Measurements from ENCODE around the gene HEBP1. TPM values are rescaled to one million over a fixed set of nuclear protein-coding genes. Genes with fewer than 3 reads are reported as not detected.

HEBP1 gene
- total and polyA plus RNA-seq, 4 donors = 27.7 to 70.0 (median 50.3) TPM

DNA sequence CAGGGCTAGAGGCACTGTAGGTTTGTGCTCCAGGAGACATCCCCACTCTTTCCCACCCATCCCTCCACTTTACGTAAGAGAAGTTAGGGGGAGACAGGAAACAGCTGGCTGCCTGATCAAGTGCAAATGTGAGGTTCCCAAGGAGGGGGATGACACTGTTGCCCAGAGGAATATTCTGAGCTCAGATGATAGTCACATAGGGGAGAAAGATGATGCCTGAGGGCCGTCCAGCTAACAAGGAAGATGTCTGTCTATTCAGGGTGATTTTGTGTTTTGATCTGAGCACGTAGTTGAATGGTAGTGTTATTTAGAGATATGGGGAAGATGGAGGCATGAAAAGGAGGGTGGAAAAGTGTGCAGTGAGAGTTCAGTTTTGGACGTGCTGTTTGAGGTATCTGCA, 34.2 kb downstream of the HEBP1 start:
- no peak for DNase-seq (ENCODE audit: low spot score)
- no peaks in the 10 kb centered on the region for H3K9me3 ChIP-seq (ENCODE audit: control insufficient read depth in 4 of 4, low read length in 3 of 4)
- no peak overlapping the region for H3K4me3 ChIP-seq (ENCODE audit: low read depth in 1 of 3, low read length in 3 of 3)
- peaks cover 0 to 17% (median 11%) of the 10 kb centered on the region in 4 donors for H3K36me3 ChIP-seq (ENCODE audit: control insufficient read depth in 4 of 4, insufficient read depth in 3 of 4, low read depth in 1 of 4, low read length in 3 of 4)
- H3K4me1 ChIP-seq (ENCODE audit: control insufficient read depth in 4 of 4, insufficient read depth in 4 of 4, low read length in 3 of 4) = no peaks in the 10 kb centered on the region
- no peak overlapping the region for H3K9ac ChIP-seq (ENCODE audit: low read depth in 1 of 2, low read length in 2 of 2)
- WGBS = 90% methylated on average over 4 of the region's 4 CpGs
- no peak overlapping the region for H3K27ac ChIP-seq (ENCODE audit: low read depth in 1 of 2, low read length in 2 of 2)
- H3K27me3 ChIP-seq (ENCODE audit: control insufficient read depth in 4 of 4, insufficient read depth in 4 of 4, low read length in 3 of 4) = no peaks in the 10 kb centered on the region
- TF ChIP-seq GABPA (IDR thresholded peaks at IDR 0.05 in 1 of 2, conservative IDR thresholded peaks at IDR 0.05 in 1 of 2) (no peak), HNF4A (conservative IDR thresholded peaks at IDR 0.05) (no peak), FOXA2 (IDR thresholded peaks at IDR 0.05) (no peak), TAF1 (conservative IDR thresholded peaks at IDR 0.05) (no peak), HNF4G (IDR thresholded peaks at IDR 0.05) (no peak)
- TF ChIP-seq, protein P1, sequence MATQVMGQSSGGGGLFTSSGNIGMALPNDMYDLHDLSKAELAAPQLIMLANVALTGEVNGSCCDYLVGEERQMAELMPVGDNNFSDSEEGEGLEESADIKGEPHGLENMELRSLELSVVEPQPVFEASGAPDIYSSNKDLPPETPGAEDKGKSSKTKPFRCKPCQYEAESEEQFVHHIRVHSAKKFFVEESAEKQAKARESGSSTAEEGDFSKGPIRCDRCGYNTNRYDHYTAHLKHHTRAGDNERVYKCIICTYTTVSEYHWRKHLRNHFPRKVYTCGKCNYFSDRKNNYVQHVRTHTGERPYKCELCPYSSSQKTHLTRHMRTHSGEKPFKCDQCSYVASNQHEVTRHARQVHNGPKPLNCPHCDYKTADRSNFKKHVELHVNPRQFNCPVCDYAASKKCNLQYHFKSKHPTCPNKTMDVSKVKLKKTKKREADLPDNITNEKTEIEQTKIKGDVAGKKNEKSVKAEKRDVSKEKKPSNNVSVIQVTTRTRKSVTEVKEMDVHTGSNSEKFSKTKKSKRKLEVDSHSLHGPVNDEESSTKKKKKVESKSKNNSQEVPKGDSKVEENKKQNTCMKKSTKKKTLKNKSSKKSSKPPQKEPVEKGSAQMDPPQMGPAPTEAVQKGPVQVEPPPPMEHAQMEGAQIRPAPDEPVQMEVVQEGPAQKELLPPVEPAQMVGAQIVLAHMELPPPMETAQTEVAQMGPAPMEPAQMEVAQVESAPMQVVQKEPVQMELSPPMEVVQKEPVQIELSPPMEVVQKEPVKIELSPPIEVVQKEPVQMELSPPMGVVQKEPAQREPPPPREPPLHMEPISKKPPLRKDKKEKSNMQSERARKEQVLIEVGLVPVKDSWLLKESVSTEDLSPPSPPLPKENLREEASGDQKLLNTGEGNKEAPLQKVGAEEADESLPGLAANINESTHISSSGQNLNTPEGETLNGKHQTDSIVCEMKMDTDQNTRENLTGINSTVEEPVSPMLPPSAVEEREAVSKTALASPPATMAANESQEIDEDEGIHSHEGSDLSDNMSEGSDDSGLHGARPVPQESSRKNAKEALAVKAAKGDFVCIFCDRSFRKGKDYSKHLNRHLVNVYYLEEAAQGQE (IDR thresholded peaks at IDR 0.05) = no peak

DNA sequence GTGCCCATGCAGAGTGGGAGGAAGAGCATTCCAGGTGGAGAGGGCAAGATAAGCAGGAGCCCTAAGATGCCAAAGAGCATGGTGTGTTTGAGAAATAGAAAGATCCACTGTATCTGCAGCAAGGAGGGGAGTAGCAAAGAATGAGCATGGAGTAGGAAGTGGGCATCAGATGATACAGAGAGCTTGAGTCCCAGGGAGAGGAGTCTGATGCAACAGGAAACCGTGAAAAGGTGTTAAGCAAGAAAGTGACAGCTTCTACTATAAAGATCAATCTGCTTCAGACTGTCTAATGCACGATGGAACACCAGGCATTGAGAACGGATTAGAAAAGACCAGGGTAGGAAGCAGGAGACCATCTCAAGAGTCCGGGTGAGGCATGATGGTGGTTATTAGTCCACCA, 35.8 kb downstream of the HEBP1 start:
- Histone ChIP-seq H3K27ac (ENCODE audit: low read depth in 1 of 2, low read length in 2 of 2) (no peak overlapping the region), H3K4me1 (ENCODE audit: control insufficient read depth in 4 of 4, insufficient read depth in 4 of 4, low read length in 3 of 4) (no peaks in the 10 kb centered on the region), H3K36me3 (ENCODE audit: control insufficient read depth in 4 of 4, insufficient read depth in 3 of 4, low read depth in 1 of 4, low read length in 3 of 4) (peaks cover 0 to 12% (median 10%) of the 10 kb centered on the region in 4 donors), H3K4me3 (ENCODE audit: low read depth in 1 of 3, low read length in 3 of 3) (no peak overlapping the region), H3K9me3 (ENCODE audit: control insufficient read depth in 4 of 4, low read length in 3 of 4) (no peaks in the 10 kb centered on the region), H3K27me3 (ENCODE audit: control insufficient read depth in 4 of 4, insufficient read depth in 4 of 4, low read length in 3 of 4) (no peaks in the 10 kb centered on the region), H3K9ac (ENCODE audit: low read depth in 1 of 2, low read length in 2 of 2) (no peak overlapping the region)
- no peak for DNase-seq (ENCODE audit: low spot score)
- TF ChIP-seq RXRA (IDR thresholded peaks at IDR 0.05) = no peak
- no peak for TF ChIP-seq RAD21 (IDR thresholded peaks at IDR 0.05)
- no peak for TF ChIP-seq HNF4G (IDR thresholded peaks at IDR 0.05)
- TF ChIP-seq, protein P1 (IDR thresholded peaks at IDR 0.05) = no peak
- no peak for TF ChIP-seq GABPA (IDR thresholded peaks at IDR 0.05 in 1 of 2, conservative IDR thresholded peaks at IDR 0.05 in 1 of 2)
- no peak for TF ChIP-seq FOXA1 (IDR thresholded peaks at IDR 0.05)
- no peak for TF ChIP-seq TAF1 (conservative IDR thresholded peaks at IDR 0.05)
- TF ChIP-seq, protein P2, sequence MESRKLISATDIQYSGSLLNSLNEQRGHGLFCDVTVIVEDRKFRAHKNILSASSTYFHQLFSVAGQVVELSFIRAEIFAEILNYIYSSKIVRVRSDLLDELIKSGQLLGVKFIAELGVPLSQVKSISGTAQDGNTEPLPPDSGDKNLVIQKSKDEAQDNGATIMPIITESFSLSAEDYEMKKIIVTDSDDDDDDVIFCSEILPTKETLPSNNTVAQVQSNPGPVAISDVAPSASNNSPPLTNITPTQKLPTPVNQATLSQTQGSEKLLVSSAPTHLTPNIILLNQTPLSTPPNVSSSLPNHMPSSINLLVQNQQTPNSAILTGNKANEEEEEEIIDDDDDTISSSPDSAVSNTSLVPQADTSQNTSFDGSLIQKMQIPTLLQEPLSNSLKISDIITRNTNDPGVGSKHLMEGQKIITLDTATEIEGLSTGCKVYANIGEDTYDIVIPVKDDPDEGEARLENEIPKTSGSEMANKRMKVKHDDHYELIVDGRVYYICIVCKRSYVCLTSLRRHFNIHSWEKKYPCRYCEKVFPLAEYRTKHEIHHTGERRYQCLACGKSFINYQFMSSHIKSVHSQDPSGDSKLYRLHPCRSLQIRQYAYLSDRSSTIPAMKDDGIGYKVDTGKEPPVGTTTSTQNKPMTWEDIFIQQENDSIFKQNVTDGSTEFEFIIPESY (IDR thresholded peaks at IDR 0.05) = no peak
- TF ChIP-seq, protein P3, sequence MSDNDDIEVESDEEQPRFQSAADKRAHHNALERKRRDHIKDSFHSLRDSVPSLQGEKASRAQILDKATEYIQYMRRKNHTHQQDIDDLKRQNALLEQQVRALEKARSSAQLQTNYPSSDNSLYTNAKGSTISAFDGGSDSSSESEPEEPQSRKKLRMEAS (IDR thresholded peaks at IDR 0.05) = no peak
- no peak for TF ChIP-seq JUND (IDR thresholded peaks at IDR 0.05)
- no peak for TF ChIP-seq HNF4A (conservative IDR thresholded peaks at IDR 0.05)
- TF ChIP-seq NR2F2 (IDR thresholded peaks at IDR 0.05) = no peak
- no peak for TF ChIP-seq YY1 (IDR thresholded peaks at IDR 0.05)
- TF ChIP-seq, protein P4, sequence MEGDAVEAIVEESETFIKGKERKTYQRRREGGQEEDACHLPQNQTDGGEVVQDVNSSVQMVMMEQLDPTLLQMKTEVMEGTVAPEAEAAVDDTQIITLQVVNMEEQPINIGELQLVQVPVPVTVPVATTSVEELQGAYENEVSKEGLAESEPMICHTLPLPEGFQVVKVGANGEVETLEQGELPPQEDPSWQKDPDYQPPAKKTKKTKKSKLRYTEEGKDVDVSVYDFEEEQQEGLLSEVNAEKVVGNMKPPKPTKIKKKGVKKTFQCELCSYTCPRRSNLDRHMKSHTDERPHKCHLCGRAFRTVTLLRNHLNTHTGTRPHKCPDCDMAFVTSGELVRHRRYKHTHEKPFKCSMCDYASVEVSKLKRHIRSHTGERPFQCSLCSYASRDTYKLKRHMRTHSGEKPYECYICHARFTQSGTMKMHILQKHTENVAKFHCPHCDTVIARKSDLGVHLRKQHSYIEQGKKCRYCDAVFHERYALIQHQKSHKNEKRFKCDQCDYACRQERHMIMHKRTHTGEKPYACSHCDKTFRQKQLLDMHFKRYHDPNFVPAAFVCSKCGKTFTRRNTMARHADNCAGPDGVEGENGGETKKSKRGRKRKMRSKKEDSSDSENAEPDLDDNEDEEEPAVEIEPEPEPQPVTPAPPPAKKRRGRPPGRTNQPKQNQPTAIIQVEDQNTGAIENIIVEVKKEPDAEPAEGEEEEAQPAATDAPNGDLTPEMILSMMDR (IDR thresholded peaks at IDR 0.05; ENCODE audit: low read depth, low read length, missing input control) = no peak
- TF ChIP-seq SP1 (IDR thresholded peaks at IDR 0.05) = no peak
- TF ChIP-seq EGR1 (IDR thresholded peaks at IDR 0.05; ENCODE audit: low read depth in 2 of 2) = no peak
- TF ChIP-seq, protein P5, sequence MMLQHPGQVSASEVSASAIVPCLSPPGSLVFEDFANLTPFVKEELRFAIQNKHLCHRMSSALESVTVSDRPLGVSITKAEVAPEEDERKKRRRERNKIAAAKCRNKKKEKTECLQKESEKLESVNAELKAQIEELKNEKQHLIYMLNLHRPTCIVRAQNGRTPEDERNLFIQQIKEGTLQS (IDR thresholded peaks at IDR 0.05) = no peak
- WGBS = 87% methylated on average over 4 of the region's 4 CpGs
